HG03442 (cell line): Measurements from ENCODE around the gene EPHA3.

Source experiments
- ATAC-seq: cut with Tn5 transposase; IDR thresholded peaks from one replicate; pipeline ENCODE4 v1.9.1; 2021; ENCODE audit warnings: mild to moderate bottlenecking, moderate library complexity; ENCODE audit not compliant: unreplicated experiment

Gene EPHA3

GRCh38 chr3:89278302-89279025, 171.0 kb downstream of the EPHA3 start:
- ATAC-seq, result no peak

- no peak for ATAC-seq
These were observed 172.9 kb downstream of the EPHA3 start for GRCh38 chr3:89280301-89280700.

DNA sequence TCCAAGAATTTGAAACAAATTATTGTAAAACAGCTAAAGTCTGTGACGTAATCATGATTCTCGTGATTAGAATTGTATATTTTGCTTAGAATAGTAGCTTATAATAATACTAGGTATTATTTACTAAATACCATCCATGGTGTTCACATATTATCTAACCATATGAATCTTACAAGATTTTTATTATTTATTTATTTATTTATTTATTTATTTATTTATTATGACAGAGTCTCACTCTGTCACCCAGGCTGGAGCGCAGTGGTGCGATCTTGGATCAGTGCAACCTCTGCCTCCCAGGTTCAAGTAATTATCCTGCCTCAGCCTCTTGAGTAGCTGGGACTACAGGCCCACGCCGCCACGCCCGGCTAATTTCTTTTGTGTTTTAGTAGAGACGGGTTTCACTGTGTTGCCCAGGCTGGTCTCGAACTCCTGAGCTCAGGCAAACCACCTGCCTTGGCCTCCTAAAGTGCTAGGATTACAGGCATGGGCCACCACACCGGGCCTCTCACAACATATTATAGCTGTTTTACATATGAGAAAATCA, 173.5 kb downstream of the EPHA3 start:
- no peak for ATAC-seq

DNA sequence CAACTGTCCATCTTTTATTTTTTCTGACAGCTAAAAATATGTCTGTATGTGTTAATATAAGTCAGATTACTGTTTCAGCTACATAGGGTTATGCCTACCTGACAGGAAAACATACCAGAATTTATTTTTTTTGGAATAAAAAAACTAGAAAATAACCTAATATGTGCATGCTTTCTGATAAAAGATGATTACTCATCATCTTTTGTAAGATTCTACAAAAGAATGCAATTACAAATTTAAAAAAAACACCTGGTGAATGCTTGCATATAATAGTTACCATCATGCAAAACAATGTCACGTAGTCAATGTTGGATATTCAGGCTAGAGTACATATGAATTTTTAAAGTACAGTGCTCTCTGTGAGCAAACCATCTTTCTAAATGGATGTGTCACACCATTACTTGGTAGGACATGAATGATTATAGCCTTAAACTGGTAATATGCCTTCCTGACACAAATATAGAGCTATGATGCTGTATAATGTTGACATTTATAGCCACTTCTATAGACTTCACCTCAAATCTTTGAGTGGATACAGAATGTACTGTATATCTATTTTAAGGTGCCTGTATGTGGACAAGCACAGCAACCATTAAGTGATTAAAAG, 180.6 kb downstream of the EPHA3 start:
- ATAC-seq, result no peak

- ATAC-seq, result no peak
These were observed 182.3 kb downstream of the EPHA3 start for GRCh38 chr3:89289574-89290190.

DNA sequence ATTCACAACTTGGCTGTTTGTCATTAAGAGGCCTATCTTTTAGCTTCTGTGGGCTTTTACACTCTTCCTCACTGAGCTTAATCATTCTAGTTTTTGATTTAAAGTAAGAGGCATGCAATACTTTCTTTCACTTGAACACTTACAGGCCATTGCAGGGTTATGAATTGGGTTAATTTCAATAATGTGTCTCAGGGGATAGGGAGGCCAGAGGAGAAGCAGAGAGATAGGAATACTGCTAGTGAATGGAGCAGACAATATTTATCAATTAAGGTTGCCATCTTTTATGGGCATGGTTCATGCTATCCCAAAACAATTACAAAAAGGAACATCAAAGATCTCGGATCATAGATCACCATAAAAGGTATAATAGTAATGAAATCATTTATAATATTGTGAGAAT, 189.8 kb downstream of the EPHA3 start:
- ATAC-seq, result no peak

DNA sequence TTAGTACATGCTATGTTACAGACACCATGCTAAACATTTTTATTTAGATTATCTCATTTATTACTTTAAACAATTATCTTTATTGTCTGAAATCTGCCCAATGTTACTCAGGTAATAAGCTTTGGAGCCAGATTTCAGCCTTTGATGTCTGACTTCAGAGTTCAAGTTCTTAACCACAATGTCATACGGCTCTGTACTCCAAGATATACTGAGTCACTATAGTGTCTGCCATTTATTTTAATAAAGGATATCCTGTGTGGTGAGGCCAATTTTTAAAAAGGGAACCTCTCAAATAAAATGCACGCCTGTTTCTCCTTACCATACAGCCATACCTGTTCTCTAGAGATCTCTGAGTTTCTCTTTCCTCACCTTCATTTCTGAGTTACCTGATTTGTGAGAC, 193.1 kb downstream of the EPHA3 start:
- ATAC-seq, result no peak

- no peak for ATAC-seq
These were observed 193.6 kb downstream of the EPHA3 start for GRCh38 chr3:89300981-89301380.

DNA sequence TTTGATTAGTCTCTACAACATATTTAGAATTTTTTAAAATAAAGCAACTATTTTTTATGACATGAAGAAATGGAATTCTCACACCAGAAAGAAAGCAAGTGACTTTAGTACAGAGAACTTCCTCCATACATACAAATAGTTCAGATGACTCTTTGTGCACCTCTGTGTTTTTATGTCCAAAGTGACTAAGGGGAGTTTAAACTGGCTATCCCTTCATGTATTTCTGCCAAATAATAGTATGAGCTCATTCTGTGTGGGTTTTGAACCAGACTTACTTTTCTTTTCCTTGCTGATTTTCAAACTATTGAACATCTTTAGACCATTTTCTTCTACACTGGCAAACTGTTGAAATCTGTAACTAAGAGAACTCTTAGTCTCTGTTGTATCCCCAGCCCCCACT, 196.3 kb downstream of the EPHA3 start:
- ATAC-seq, result no peak

GRCh38 chr3:89306540-89306939, 199.1 kb downstream of the EPHA3 start:
- no peak for ATAC-seq

- ATAC-seq, result no peak
These were observed 204.2 kb downstream of the EPHA3 start for GRCh38 chr3:89311581-89311980.

DNA sequence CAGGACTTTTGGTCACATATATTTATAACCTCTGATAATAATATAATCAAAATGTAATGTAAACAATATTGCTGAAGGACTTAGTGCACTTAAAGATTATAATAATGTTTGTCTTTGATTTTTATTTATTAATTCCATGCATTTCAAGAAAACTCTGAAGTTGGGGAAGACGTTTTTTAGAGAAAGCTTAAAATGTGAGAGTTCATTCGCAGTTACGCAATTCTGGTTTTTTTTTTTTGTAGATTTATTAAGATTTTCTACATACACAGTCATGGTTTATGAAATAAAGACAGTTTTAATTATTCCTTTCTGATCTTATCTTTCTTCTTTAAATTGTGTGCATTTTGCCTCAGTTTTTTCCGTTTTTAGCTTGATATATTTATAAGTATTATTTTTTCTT, 204.7 kb downstream of the EPHA3 start:
- ATAC-seq, result no peak

DNA sequence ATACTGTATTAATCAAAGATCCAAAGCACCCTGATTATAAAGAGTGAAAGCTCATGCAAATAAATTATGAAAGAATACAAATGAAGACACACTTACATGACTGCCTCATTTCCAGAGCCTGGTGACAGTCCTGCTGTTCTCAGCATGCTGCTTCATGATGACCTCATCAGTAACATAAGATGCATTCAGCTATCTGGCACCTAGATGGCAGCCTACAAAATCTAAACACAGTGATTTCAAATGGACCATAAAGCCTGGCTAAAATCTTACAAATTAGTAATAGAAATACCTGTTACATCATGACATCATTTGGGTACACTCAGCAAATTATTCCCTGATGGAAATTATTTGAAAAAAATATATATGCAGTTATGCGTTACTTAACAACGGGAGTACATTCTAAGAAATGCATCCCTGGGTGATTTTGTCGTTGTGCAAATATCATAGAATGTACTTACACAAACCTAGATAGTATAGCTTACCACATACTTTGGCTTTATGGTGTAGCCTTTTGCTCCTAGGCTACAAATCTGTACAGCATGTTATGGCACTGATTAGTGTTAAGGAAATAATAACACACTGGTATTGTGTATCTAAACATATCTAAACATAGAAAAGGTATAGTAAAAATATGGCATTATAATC, 207.2 kb downstream of the EPHA3 start:
- ATAC-seq, result peak; percentile 39

DNA sequence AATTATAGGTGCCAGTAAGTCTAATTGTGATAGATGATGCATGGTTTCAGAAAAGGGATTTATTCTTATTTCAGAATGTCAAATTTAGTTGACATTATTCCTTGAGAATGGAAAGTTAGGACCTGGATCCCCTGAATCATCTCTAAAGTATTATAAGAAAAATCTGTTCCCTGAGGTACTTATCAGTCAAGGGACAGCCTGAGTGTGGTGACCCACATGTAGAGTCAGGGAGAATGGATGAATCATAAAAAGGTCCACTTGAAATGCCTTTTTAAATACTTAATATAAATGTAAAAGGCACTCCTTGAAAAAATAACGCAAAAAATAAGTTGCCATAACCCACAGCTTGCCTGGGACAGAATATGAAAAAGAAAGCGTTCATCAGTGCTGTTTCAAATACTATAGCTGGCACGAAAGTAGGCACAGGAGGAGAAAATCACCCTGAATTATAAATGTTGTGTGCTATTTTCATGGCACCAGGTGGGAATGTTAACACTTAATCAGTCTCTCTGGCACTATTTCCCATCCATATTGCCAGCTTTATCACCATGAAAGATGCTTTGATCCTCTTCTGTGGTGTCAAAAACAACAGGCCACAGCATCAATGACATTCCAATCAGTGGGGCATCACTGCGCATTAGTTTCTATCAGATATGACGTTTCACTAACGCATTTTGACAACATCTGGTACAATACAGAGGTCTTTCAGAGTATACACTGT, 208.5 kb downstream of the EPHA3 start:
- ATAC-seq, result no peak

- no peak for ATAC-seq
These were observed 212.8 kb downstream of the EPHA3 start for GRCh38 chr3:89320186-89320585.

- no peak for ATAC-seq
These were observed 219.6 kb downstream of the EPHA3 start for GRCh38 chr3:89326997-89327396.

GRCh38 chr3:89332386-89332785, 225.0 kb downstream of the EPHA3 start:
- ATAC-seq, result no peak

DNA sequence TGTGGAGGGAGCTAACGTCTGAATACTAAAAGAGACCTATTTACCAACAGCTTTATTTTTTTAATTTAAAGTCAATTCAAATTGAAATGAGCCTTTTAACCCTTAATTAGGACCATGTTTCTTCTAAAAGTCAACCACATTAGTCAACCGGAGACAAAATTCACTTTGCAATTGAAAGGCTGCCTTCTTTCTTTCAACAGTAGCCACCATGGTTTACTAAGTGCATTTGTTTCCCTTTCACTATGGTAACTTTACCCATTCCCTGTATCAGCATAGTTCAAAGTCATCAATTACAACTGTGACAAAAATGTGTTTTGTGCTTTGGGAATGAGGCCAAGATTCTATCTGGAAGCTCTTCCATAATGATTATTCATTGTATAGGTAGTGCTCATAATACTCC, 225.4 kb downstream of the EPHA3 start:
- no peak for ATAC-seq

DNA sequence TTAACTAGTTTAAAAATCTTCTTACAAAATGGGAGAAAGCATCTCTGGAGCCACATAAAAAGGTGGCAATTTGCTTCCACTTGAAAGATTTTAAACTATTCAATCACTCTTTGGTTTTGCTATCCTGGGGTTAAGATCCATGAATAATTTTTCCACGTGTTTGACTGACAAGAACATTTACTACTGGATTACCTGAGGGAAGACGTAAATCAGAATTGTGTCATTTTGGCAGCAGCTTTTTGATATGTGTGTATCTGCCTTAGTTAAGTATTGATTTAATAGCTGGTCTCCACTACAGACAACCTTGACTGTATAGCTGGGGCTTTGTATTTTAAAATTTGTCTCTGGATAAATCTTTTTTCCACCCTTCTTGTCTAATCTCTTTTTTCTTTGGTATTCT, 228.3 kb downstream of the EPHA3 start:
- no peak for ATAC-seq

DNA sequence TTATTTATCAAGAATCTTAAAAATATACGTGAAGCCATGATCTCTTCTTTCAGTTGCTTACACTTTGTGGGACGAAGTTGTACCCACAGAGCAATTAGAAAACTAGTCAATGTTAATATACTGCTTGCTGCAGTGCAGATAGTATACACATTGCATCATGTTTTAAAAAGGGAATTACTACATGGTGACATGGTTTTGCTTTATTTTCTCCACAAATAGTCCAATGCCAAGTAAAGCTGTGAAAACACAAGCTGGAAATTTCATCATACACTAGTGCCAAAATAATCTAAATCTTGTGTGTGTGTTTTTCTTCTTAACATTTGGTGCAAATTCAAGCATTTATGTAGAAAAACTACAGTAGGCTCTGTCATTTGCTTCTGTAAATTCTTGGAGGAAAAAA, 233.0 kb downstream of the EPHA3 start:
- ATAC-seq, result no peak

DNA sequence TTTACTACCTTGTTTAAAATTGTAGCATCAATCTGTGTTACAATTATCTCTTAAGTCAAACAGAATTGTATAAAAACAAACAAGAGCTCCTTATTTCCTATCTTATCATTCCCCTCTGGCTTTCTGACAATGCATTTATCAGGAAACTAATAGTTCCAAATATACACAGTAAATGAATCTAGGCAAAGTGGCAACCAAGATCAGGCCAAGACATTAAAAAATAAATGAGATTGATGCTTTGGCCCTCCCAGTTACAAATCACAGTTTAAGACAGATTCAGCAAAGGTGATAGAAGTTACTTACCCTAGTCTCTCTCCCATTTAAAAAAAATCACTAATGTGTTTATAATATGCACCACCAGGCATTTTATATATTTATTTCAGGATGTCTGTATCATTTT, 236.7 kb downstream of the EPHA3 start:
- ATAC-seq, result no peak
